HCT116 (cell line): ENCODE data around the gene TLE4.

Experiments used
- ATF3 ChIP-seq: IDR thresholded peaks from 2 replicates; pipeline ENCODE4 v1.6.1; 2012
- ELF1 ChIP-seq: IDR thresholded peaks from 2 replicates; pipeline ENCODE4 v1.6.1; 2012; ENCODE audit warnings: low read depth, borderline replicate concordance
- EZH2phosphoT487 ChIP-seq: fragments of 200-600 bp; IDR thresholded peaks from 2 replicates; pipeline ENCODE4 v1.6.1; 2018; ENCODE audit warnings: antibody characterized with exemption, borderline replicate concordance
- JUND ChIP-seq: IDR thresholded peaks from 2 replicates; pipeline ENCODE4 v1.6.1; 2012
- POLR2A ChIP-seq: IDR thresholded peaks from 2 replicates; pipeline ENCODE4 v1.7.0; 2011; ENCODE audit warnings: borderline replicate concordance; ENCODE audit not compliant: insufficient read depth, insufficient read length; ENCODE audit errors: extremely low read depth
- POLR2AphosphoS5 ChIP-seq: IDR thresholded peaks from 2 replicates; pipeline ENCODE4 v1.6.1; 2011; ENCODE audit warnings: mild to moderate bottlenecking, low read depth, low read length, moderate library complexity
- RAD21 ChIP-seq: IDR thresholded peaks from 2 replicates; pipeline ENCODE4 v1.6.1; 2012; ENCODE audit warnings: low read depth, mild to moderate bottlenecking
- SIN3A ChIP-seq: IDR thresholded peaks from 2 replicates; pipeline ENCODE4 v1.6.1; 2012; ENCODE audit warnings: low read depth
- SP1 ChIP-seq: IDR thresholded peaks from 2 replicates; pipeline ENCODE4 v1.6.1; 2012; ENCODE audit warnings: low read depth
- TF ChIP-seq, protein P1 (sequence below), 3 experiments: fragments of 200-600 bp in 1 of 3; sonication (generic) in 1 of 3; IDR thresholded peaks in 2 of 3; conservative IDR thresholded peaks in 1 of 3; 2 replicates each; pipeline ENCODE4 v1.5.1; 2012 to 2017; ENCODE audit warnings: low read depth in 2 of 3, low read length in 2 of 3, antibody characterized with exemption in 1 of 3, borderline replicate concordance in 1 of 3, control low read depth in 1 of 3, mild to moderate bottlenecking in 1 of 3, mixed read lengths in 1 of 3, mixed run types in 1 of 3, moderate library complexity in 1 of 3; ENCODE audit not compliant: insufficient read depth in 1 of 3
- TF ChIP-seq, protein P2 (sequence below): IDR thresholded peaks from 2 replicates; pipeline ENCODE4 v1.6.1; 2012; ENCODE audit warnings: low read depth

DNA sequence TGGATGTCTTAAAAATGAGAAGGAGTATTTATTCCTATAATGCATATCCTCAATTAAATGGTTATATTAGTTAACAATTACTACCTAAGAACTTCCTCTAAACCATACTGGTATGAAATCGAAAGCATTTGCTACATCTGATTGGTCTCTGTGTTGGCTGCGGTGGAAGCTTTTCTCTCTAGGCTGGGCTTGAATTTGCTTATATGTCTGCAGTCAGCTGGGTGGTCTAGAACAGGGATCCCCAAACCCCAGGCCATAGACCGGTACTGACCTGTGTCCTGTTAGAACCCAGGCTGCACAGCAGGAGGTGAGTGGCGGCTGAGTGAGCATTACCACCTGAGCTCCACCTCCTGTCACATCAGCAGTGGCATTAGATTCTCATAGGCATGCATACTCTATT, 112.3 kb downstream of the TLE4 start:
- TF ChIP-seq, protein P1, sequence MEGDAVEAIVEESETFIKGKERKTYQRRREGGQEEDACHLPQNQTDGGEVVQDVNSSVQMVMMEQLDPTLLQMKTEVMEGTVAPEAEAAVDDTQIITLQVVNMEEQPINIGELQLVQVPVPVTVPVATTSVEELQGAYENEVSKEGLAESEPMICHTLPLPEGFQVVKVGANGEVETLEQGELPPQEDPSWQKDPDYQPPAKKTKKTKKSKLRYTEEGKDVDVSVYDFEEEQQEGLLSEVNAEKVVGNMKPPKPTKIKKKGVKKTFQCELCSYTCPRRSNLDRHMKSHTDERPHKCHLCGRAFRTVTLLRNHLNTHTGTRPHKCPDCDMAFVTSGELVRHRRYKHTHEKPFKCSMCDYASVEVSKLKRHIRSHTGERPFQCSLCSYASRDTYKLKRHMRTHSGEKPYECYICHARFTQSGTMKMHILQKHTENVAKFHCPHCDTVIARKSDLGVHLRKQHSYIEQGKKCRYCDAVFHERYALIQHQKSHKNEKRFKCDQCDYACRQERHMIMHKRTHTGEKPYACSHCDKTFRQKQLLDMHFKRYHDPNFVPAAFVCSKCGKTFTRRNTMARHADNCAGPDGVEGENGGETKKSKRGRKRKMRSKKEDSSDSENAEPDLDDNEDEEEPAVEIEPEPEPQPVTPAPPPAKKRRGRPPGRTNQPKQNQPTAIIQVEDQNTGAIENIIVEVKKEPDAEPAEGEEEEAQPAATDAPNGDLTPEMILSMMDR (IDR thresholded peaks at IDR 0.05 in 2 of 3, conservative IDR thresholded peaks at IDR 0.05 in 1 of 3; ENCODE audit: borderline replicate concordance in 1 of 3, insufficient read depth in 1 of 3, low read depth in 2 of 3, low read length in 2 of 3): no peak
- TF ChIP-seq SP1: no peak
- TF ChIP-seq POLR2A: no peak
- TF ChIP-seq POLR2AphosphoS5: no peak
- no peak for TF ChIP-seq JUND
- TF ChIP-seq, protein P2, sequence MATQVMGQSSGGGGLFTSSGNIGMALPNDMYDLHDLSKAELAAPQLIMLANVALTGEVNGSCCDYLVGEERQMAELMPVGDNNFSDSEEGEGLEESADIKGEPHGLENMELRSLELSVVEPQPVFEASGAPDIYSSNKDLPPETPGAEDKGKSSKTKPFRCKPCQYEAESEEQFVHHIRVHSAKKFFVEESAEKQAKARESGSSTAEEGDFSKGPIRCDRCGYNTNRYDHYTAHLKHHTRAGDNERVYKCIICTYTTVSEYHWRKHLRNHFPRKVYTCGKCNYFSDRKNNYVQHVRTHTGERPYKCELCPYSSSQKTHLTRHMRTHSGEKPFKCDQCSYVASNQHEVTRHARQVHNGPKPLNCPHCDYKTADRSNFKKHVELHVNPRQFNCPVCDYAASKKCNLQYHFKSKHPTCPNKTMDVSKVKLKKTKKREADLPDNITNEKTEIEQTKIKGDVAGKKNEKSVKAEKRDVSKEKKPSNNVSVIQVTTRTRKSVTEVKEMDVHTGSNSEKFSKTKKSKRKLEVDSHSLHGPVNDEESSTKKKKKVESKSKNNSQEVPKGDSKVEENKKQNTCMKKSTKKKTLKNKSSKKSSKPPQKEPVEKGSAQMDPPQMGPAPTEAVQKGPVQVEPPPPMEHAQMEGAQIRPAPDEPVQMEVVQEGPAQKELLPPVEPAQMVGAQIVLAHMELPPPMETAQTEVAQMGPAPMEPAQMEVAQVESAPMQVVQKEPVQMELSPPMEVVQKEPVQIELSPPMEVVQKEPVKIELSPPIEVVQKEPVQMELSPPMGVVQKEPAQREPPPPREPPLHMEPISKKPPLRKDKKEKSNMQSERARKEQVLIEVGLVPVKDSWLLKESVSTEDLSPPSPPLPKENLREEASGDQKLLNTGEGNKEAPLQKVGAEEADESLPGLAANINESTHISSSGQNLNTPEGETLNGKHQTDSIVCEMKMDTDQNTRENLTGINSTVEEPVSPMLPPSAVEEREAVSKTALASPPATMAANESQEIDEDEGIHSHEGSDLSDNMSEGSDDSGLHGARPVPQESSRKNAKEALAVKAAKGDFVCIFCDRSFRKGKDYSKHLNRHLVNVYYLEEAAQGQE: no peak
- TF ChIP-seq RAD21: no peak
- TF ChIP-seq ELF1: no peak
- TF ChIP-seq EZH2phosphoT487: no peak
- no peak for TF ChIP-seq SIN3A
- no peak for TF ChIP-seq ATF3
